Ammon's horn (tissue), 1 donor: ENCODE results near the gene CDK18.
"Not testable (repeated sequence)": the region's sequence is repeated elsewhere in the genome, so short reads cannot be mapped to it uniquely, and the experiment has no call there.

Experiments
- DNase-seq: peaks from one replicate; pipeline ENCODE4 v3.0.0-alpha.2; 2016; ENCODE audit warnings: low spot score

CDK18 gene

GRCh38 chr1:205504311-205505075 lies at the start of gene CDK18:
Gene CDK18, plus strand, starts transcription at chr1:205504669. Its CDS starts 18,499 bp downstream, at chr1:205523168.
- peak; percentile 92 for DNase-seq

DNA sequence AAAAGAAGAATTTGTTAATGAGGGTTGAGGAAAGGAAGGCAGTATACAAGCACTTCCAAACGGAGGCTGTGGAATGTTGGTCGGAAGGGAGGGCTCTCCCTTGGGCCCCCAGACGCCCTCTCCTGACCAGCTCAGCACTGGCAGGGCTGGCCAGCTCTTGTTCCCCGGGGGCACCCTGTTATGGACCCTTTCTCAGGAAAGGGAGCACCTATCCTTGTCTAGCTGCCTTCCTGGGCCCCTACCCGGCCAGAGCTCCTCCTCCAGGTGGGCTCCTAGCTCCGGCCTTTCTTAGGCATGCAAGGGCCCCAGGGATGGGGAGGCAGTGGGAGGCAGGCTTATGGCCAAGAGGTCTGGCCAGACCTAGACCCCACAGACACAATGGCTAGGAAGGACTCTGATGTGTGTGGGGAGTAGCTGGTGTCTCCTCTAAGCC lies 49.5 kb upstream of the CDK18 start:
- DNase-seq = no peak

- no peak for DNase-seq
These were observed 48.7 kb upstream of the CDK18 start, which contains the start of gene BLACAT1 for GRCh38 chr1:205455581-205456382. Gene BLACAT1, minus strand, starts transcription at chr1:205456045.

DNA sequence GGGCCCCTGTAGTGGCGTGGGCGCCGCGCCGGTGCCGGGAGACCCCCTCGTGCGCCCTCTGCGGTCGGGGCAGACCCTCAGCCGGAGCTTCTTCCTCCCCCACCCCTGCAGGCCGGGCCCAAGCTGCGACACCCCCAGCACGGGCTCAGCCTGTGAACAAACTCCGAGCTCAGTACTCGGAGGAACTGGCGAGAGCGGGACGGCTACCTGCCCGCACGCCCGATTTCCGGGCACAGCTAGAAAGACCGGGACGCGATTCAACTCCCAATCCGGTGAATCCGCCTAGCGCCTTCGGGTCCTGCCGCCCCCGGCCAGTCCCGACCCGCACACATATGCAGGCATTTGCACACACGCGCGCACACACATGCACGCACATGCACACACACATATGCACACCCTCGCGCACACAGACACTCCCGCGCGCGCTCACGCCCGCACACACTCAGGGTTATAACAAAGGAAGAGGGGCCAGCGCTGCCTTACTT lies 48.0 kb upstream of the CDK18 start:
- no peak for DNase-seq

DNA sequence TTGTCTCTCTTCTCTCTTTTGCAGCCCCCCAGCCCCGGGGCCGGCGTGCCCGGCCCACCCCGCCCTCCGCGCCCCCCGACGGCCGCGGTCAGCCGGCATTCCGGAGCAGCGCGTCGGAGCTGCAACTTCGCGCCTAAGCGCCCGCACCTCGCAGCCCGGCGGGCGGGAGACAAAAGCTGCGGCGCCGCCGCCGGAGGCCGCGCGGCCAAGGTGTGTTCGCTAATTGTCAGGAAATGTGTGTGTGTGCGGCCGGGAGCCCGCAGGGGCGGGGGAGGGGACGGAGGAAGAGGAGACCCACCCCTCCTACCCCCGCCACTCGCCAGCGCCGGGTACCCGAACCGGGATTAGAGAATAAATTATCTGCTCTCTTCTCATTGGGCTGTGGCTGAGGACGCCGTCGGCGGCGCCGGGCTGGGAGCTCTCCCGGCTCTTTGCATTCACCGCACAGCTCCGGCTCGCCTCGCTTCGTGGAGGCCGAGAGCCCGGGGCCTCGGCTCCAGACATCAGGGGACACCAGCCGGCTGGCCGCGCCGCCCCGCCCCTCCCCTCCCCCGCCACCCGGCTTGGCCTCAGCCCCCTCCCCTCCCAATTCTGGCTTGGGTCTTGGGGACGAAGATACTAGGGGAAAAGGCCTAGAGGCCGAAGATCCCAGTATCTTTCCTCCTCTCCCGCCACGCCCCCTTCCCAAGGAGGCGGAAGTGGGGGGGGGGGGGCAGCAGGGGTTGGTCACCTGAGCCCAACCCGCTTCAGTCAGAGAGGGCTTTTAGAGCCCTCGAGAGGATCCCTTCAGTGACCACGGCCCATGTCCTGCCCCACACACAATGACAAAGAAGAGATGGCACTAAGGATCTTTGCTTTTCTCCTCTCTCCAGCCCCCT lies 47.4 kb upstream of the CDK18 start:
- no peak for DNase-seq

- DNase-seq = no peak
These were observed 45.5 kb upstream of the CDK18 start for GRCh38 chr1:205458777-205459566.

DNA sequence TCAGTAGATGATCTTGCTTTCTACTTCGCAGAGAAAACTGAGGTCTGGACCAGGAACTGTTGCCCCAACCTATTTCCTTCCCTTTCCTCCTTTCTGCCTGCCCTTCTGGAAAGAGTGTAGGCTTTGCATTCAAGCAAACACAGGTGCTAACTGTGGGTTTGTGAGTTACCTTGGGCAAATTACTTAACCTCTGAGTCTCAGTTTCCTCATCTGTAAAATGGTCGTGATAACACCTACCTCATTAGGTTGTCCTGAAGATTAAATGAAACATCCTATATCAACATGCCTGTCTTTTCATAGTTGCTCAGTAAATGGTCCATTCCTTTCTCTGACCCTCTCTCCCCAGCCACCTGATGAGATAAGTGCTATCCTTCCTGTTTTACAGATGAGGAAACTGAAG lies 39.1 kb upstream of the CDK18 start:
- no peak for DNase-seq

GRCh38 chr1:205466595-205467220 lies 37.8 kb upstream of the CDK18 start:
- no peak for DNase-seq

DNA sequence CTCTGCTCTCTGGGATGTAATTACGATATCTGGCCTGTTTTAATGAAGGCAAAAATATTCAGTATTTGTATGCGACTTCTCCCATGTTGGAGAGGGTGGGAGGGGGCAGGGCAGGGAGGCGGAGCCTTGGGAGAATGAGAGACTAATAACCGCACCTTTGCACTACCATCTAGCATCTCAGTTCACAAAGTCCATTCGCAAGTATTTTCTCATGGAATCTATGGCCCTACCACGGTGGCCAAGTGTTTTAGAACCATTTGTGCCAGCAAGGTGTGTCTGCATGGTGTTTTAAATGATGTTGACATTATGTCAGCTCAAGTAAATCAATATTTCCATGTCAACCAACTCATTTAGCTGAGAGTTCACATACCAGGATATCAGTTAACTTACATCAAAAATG lies 34.3 kb upstream of the CDK18 start:
- DNase-seq = no peak

DNA sequence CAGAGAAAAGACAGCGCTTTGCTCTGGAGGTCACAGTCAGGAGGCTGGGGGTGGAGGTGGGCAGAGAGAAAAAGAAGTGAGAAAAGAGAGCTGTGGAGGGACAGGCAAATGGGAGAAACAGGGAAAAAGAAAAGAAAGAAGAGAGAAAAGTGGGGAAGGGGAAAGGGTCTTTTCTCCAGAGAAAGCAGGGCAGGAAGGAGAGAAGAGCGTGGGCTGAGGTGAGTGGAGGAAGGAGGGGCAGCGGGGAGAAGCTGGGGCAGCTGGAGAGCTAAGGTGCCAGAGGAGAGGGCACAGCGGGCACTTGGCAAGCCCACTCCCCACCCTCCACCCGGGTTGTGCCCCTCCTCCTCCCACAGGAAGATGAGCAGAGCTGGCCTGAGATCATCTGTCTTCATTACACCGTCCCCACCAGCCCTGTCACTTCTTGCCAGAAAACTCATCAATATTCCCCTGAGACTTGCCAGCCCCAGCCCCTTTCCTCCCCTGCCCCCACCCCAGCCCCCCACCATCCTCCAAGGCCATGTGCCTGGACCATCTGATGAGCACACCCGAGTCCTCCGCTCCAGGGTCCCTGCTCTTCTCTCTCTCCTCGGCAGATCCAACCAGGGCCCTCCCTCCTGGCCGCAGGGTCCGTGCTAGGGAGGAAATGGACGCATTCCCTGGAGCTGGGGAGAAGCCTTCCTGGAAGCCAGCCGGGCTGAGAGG lies 31.6 kb upstream of the CDK18 start:
- DNase-seq = no peak

DNA sequence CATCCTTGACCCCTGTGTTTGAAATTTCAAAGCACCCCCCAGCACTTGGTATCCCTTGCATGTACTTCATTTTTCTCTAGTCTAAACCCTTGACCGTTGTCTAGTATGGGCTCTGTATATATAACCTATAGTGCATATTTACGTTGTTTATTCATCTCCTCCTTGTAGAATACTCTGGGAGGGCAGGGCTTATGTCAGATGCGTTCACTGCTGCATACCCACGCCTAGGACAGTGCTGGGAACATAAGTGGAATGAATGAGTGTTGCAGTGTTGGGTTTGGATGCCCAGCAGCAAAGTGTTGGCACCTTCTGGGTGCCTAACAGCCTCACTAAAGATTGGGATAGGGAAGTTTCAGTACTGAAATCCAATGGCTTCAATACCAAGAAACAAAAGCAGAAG lies 31.0 kb upstream of the CDK18 start:
- no peak for DNase-seq

- DNase-seq = no peak
These were observed 30.5 kb upstream of the CDK18 start for GRCh38 chr1:205473966-205474365.

GRCh38 chr1:205474571-205474970 lies 29.9 kb upstream of the CDK18 start:
- no peak for DNase-seq

GRCh38 chr1:205475855-205476254 lies 28.6 kb upstream of the CDK18 start:
- DNase-seq = no peak

GRCh38 chr1:205476648-205477047 lies 27.8 kb upstream of the CDK18 start:
- DNase-seq = no peak

DNA sequence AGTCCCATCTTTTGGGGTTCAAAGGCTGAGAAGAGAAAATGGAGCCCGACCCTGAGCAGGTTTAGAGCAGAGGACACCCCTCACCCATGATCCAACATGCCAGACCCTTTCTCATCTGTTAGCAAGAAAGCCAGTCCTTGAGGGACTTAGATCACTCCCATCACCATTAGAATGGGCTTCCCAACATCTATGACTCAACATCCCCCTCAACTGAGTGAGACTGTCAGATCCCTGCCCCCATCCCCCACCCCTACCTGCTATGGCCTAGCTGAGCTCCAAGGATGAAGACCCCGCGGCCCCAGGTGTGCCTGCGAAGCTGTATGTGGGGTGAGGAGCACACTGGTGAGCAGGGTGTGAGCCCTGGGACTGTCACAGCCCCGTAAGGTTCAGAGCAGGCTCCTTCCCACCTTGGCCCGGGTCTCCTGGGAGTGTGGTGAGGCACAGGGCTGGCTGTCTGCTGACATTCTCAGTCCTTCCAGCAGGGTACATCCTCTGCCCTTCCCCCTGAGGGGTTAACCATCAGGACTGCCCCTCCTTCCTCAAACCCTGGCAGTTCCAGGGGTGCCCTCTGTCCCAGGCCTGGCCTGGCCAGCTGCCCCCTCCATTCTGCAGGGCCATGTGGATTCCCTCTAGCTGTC lies 27.2 kb upstream of the CDK18 start:
- DNase-seq = no peak

- DNase-seq = peak; percentile 30
These were observed 26.7 kb upstream of the CDK18 start for GRCh38 chr1:205477759-205478247.

GRCh38 chr1:205478985-205479384 lies 25.5 kb upstream of the CDK18 start:
- not testable (repeated sequence) for DNase-seq

DNA sequence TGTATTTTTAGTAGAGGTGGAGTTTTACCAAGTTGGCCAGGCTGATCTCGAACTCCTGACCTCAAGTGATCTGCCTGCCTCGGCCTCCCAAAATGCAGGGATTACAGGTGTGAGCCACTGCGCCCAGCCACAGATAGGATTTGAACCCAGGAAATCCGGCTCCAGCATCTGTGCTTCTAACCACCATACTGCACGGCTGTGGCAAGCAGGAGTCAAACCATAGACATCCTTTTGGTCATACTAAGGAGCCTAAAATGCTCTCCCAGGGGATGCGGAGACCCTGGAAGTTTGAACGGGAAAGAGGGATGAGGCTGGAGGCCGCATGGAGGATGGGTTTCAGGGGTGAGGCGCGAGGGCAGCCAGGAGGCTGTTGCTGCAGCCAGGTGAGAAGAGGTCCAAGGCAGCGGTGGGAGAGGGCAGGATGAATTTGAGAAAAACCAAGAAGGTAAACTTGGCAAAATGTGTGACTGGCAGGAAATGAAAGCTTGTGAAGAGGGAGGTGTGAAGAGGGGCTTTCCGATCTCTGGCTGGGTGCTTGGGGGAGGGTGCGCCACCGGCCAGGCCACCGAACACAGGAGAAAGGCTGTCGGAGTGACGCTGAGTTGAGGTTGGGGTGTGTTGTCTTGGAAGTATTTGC lies 24.0 kb upstream of the CDK18 start:
- no peak for DNase-seq
